Liver (tissue), 9 donors: ENCODE data around the gene DGKE. TPM values are rescaled to one million over a fixed set of nuclear protein-coding genes. Genes with fewer than 3 reads are reported as not detected.

Experiments used
- DNase-seq: peaks from one replicate; pipeline ENCODE4 v3.0.0-alpha.2; 2017; ENCODE audit warnings: low spot score
- H3K27ac ChIP-seq, 2 donors: one replicate each; pipeline ENCODE4 v1.7.0; 2013; ENCODE audit warnings: inconsistent platforms in 2 of 2, low read length in 2 of 2, control low read depth in 1 of 2, low read depth in 1 of 2, mild to moderate bottlenecking in 1 of 2
- H3K27me3 ChIP-seq, 4 donors: one replicate each; pipeline versions ENCODE4 v1.6.1 to v1.7.0; 2013; ENCODE audit warnings: low read length in 3 of 4, inconsistent platforms in 1 of 4, mild to moderate bottlenecking in 1 of 4, moderate library complexity in 1 of 4; ENCODE audit not compliant: control insufficient read depth in 4 of 4, insufficient read depth in 4 of 4
- H3K36me3 ChIP-seq, 4 donors: one replicate each; pipeline versions ENCODE4 v1.6.1 to v1.7.0; 2013; ENCODE audit warnings: low read length in 3 of 4, mild to moderate bottlenecking in 3 of 4, low read depth in 1 of 4, moderate library complexity in 1 of 4; ENCODE audit not compliant: control insufficient read depth in 4 of 4, insufficient read depth in 3 of 4
- H3K4me1 ChIP-seq, 4 donors: one replicate each; pipeline versions ENCODE4 v1.6.1 to v1.7.0; 2013; ENCODE audit warnings: low read length in 3 of 4, mild to moderate bottlenecking in 3 of 4, moderate library complexity in 1 of 4; ENCODE audit not compliant: control insufficient read depth in 4 of 4, insufficient read depth in 4 of 4
- H3K4me3 ChIP-seq, 3 donors: one replicate each; pipeline versions ENCODE4 v1.6.1 to v1.7.0; 2013; ENCODE audit warnings: low read length in 3 of 3, control low read depth in 1 of 3, low read depth in 1 of 3, mild to moderate bottlenecking in 1 of 3
- H3K9ac ChIP-seq, 2 donors: one replicate each; pipeline ENCODE4 v1.7.0; 2013; ENCODE audit warnings: low read length in 2 of 2, mild to moderate bottlenecking in 2 of 2, moderate library complexity in 2 of 2, control low read depth in 1 of 2, low read depth in 1 of 2
- H3K9me3 ChIP-seq, 4 donors: one replicate each; pipeline versions ENCODE4 v1.6.1 to v1.7.0; 2013; ENCODE audit warnings: low read length in 3 of 4; ENCODE audit not compliant: control insufficient read depth in 4 of 4
- ATF3 ChIP-seq: IDR thresholded peaks from 2 replicates; pipeline ENCODE4 v1.6.1; 2016; ENCODE audit warnings: antibody characterized with exemption
- CTCF ChIP-seq: fragments of 150-350 bp; IDR thresholded peaks from 2 replicates; pipeline ENCODE4 v1.5.1; 2017; ENCODE audit warnings: improper control_type of control experiment, low read depth, low read length; ENCODE audit not compliant: missing input control
- EGR1 ChIP-seq, 2 donors: IDR thresholded peaks; 2 replicates each; pipeline ENCODE4 v1.6.1; 2016 to 2018; ENCODE audit warnings: antibody characterized with exemption in 2 of 2, low read depth in 2 of 2
- FOXA1 ChIP-seq: IDR thresholded peaks from 2 replicates; pipeline ENCODE4 v1.6.1; 2016; ENCODE audit warnings: antibody characterized with exemption
- FOXA2 ChIP-seq: IDR thresholded peaks from 2 replicates; pipeline ENCODE4 v1.6.1; 2016; ENCODE audit warnings: antibody characterized with exemption
- GABPA ChIP-seq, 2 donors: IDR thresholded peaks in 1 of 2; conservative IDR thresholded peaks in 1 of 2; 2 replicates each; pipeline ENCODE4 v1.6.1; 2016; ENCODE audit warnings: antibody characterized with exemption in 2 of 2, mild to moderate bottlenecking in 1 of 2, moderate library complexity in 1 of 2
- HNF4A ChIP-seq, 2 donors: conservative IDR thresholded peaks; 2 replicates each; pipeline ENCODE4 v1.6.1; 2016; ENCODE audit warnings: antibody characterized with exemption in 2 of 2, mild to moderate bottlenecking in 2 of 2
- HNF4G ChIP-seq: IDR thresholded peaks from 2 replicates; pipeline ENCODE4 v1.6.1; 2016; ENCODE audit warnings: antibody characterized with exemption
- JUND ChIP-seq, 2 donors: IDR thresholded peaks; 2 replicates each; pipeline ENCODE4 v1.6.1; 2016; ENCODE audit warnings: antibody characterized with exemption in 2 of 2
- RXRA ChIP-seq, 2 donors: IDR thresholded peaks; 2 replicates each; pipeline ENCODE4 v1.6.1; 2017 to 2018; ENCODE audit warnings: antibody characterized with exemption in 2 of 2, mild to moderate bottlenecking in 1 of 2
- SP1 ChIP-seq: IDR thresholded peaks from 2 replicates; pipeline ENCODE4 v1.6.1; 2018; ENCODE audit warnings: antibody characterized with exemption, mild to moderate bottlenecking
- YY1 ChIP-seq: IDR thresholded peaks from 2 replicates; pipeline ENCODE4 v1.6.1; 2016; ENCODE audit warnings: antibody characterized with exemption, mild to moderate bottlenecking
- ZBTB33 ChIP-seq: IDR thresholded peaks from 2 replicates; pipeline ENCODE4 v1.6.1; 2016; ENCODE audit warnings: antibody characterized with exemption
- WGBS: extraction: QIAGEN DNeasy Blood & Tissue Kit; methylation state at CpG from one replicate; pipeline ENCODE4 v1.1.7; 2013; 5-methylcytosine and 5-hydroxymethylcytosine counted together
- polyA plus RNA-seq, 2 donors: library from polyadenylated mRNA; stranded (reverse) in 1 of 2; unstranded in 1 of 2; fragments of 200-250 nt in 1 of 2; fragments of >200 nt in 1 of 2; fragmentation: Nextera tagmentation in 1 of 2; extraction: Ambion mirVana in 1 of 2; gene quantifications; one replicate each; pipeline versions ENCODE4 v1.2.1 to v1.2.3, GENCODE V29; 2013 to 2015
- total RNA-seq, 2 donors: library from RNA; depleted of rRNA; stranded (reverse); fragments of >200 nt; gene quantifications; one replicate each; pipeline ENCODE4 v1.2.3, GENCODE V29; 2014
- TF ChIP-seq, protein P1 (sequence below): IDR thresholded peaks from 2 replicates; pipeline ENCODE4 v1.6.1; 2016; ENCODE audit warnings: antibody characterized with exemption, mild to moderate bottlenecking
- donor health status: healthy.
- donor health status: healthy.
- donor health status: healthy.
- donor health status: healthy.
- donor health status: healthy.

The DGKE gene
- total and polyA plus RNA-seq, 4 donors: 1.0 to 5.9 (median 2.8) TPM

DNA sequence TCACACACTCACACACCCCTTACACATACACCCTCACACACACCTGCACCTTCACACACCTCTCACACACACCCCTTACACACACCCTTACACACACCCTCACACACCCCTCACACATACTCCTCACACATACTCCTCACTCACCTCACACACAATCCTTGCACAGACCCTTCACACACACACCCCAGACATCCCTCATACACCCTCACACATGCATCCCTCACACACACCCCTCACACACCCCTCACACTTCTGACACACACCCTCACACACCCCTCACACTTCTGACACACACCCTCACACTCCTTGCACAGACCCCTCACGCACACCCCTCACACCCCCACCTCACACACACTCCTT is 24.2 kb upstream of the DGKE start:
- H3K9me3 ChIP-seq: no peaks in the 10 kb centered on the region
- TF ChIP-seq SP1: no peak
- TF ChIP-seq JUND (IDR thresholded peaks at IDR 0.05): no peak
- no peak for TF ChIP-seq EGR1 (IDR thresholded peaks at IDR 0.05; ENCODE audit: low read depth in 2 of 2)
- TF ChIP-seq HNF4A (conservative IDR thresholded peaks at IDR 0.05): no peak
- TF ChIP-seq FOXA2: no peak
- 90% methylated on average over 1 of the region's 1 CpG for WGBS
- no peak overlapping the region for H3K27ac ChIP-seq
- H3K36me3 ChIP-seq: no peaks in the 10 kb centered on the region
- no peaks in the 10 kb centered on the region for H3K4me1 ChIP-seq
- no peak overlapping the region for H3K4me3 ChIP-seq
- no peak overlapping the region for H3K9ac ChIP-seq
- DNase-seq: no peak
- no peaks in the 10 kb centered on the region for H3K27me3 ChIP-seq

- no peak for DNase-seq
- TF ChIP-seq FOXA1 (no peak), ZBTB33 (no peak)
- TF ChIP-seq, protein P1, sequence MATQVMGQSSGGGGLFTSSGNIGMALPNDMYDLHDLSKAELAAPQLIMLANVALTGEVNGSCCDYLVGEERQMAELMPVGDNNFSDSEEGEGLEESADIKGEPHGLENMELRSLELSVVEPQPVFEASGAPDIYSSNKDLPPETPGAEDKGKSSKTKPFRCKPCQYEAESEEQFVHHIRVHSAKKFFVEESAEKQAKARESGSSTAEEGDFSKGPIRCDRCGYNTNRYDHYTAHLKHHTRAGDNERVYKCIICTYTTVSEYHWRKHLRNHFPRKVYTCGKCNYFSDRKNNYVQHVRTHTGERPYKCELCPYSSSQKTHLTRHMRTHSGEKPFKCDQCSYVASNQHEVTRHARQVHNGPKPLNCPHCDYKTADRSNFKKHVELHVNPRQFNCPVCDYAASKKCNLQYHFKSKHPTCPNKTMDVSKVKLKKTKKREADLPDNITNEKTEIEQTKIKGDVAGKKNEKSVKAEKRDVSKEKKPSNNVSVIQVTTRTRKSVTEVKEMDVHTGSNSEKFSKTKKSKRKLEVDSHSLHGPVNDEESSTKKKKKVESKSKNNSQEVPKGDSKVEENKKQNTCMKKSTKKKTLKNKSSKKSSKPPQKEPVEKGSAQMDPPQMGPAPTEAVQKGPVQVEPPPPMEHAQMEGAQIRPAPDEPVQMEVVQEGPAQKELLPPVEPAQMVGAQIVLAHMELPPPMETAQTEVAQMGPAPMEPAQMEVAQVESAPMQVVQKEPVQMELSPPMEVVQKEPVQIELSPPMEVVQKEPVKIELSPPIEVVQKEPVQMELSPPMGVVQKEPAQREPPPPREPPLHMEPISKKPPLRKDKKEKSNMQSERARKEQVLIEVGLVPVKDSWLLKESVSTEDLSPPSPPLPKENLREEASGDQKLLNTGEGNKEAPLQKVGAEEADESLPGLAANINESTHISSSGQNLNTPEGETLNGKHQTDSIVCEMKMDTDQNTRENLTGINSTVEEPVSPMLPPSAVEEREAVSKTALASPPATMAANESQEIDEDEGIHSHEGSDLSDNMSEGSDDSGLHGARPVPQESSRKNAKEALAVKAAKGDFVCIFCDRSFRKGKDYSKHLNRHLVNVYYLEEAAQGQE: no peak
- Histone ChIP-seq H3K27ac (no peak overlapping the region), H3K36me3 (no peaks in the 10 kb centered on the region), H3K9ac (no peak overlapping the region), H3K27me3 (no peaks in the 10 kb centered on the region), H3K9me3 (no peaks in the 10 kb centered on the region), H3K4me1 (no peaks in the 10 kb centered on the region), H3K4me3 (no peak overlapping the region)
- 83% methylated on average over 2 of the region's 2 CpGs for WGBS
These were observed 23.6 kb upstream of the DGKE start for GRCh38 chr17:56810343-56810742.

DNA sequence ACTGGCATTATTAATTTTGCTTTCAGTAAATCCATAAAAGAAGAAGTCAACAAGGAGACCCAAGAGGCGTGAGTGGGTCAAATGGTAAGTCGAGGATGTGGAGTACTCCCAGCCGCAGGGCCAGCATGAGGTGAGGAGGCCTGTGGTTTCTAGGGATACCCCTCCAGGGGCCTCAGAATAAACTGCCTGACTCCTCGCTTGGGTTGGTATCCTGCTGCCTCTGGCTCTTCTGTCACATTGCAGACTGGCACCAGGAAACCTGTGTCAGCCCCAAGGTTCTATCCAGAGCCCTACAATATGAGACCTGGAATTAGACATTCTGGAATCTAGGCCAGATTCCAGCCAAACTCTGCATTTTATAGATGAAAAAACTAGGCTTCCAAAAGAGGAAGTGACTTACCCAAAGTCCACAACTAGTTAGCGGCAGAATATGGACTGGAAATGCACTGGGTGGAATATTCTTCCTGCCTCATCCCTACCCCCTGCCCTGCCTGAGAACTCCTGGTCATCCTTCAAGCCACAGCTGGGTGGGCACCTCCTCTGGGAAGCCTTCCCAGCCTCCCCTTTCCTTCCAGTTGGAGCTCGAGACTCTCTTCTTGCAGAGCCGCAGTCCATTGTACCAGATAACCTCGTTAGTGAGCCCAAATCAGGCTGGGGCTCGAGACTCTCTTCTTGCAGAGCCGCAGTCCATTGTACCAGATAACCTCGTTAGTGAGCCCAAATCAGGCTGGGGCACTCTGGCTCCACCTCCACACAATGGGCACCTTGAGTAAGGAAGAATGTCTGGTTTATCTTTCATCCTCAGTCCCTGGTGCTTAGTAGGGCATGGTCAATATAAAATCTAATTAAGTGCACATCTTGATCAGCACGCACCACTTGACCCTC is 22.8 kb upstream of the DGKE start:
- Histone ChIP-seq H3K4me3 (no peak overlapping the region), H3K27me3 (no peaks in the 10 kb centered on the region), H3K36me3 (no peaks in the 10 kb centered on the region), H3K9me3 (no peaks in the 10 kb centered on the region), H3K27ac (no peak overlapping the region), H3K9ac (no peak overlapping the region), H3K4me1 (no peaks in the 10 kb centered on the region)
- WGBS: 92% methylated on average over 12 of the region's 12 CpGs
- DNase-seq: no peak
- no peak for TF ChIP-seq YY1
- TF ChIP-seq GABPA (IDR thresholded peaks at IDR 0.05 in 1 of 2, conservative IDR thresholded peaks at IDR 0.05 in 1 of 2): no peak
- TF ChIP-seq FOXA1: no peak
- TF ChIP-seq ATF3: no peak
- no peak for TF ChIP-seq JUND (IDR thresholded peaks at IDR 0.05)
- TF ChIP-seq HNF4G: no peak
- TF ChIP-seq ZBTB33: no peak
- no peak for TF ChIP-seq EGR1 (IDR thresholded peaks at IDR 0.05; ENCODE audit: low read depth in 2 of 2)
- TF ChIP-seq FOXA2: no peak
- no peak for TF ChIP-seq RXRA (IDR thresholded peaks at IDR 0.05)
- no peak for TF ChIP-seq CTCF
- no peak for TF ChIP-seq SP1
